IMR-90 (cell line): ENCODE data around the gene ALDOC. TPM values are rescaled to one million over a fixed set of nuclear protein-coding genes. Genes with fewer than 3 reads are reported as not detected.

Experiments
- ATAC-seq: fragments of 200-7000 bp; cut with Tn5 transposase; 2 replicates; pipeline ENCODE4 v1.9.1; 2020; ENCODE audit warnings: low read depth, mild to moderate bottlenecking, moderate library complexity
- BruUV-seq: library from RNA; stranded (reverse); fragments of 400-500 nt; replicated peaks from 2 replicates; lab custom pipeline; 2021; lab: Mats Ljungman, UMichigan
- CTCF ChIA-PET: fragments of 300-600 bp; formaldehyde crosslinking; extraction: SDS; loops from one replicate; lab custom pipeline; 2021; ENCODE audit warnings: antibody characterized with exemption; lab: Yijun Ruan, JAX
- POLR2A ChIA-PET: fragments of 300-600 bp; sonication (Branson Sonifier 250); formaldehyde crosslinking; loops from one replicate; lab custom pipeline; 2022; ENCODE audit warnings: antibody characterized with exemption; ENCODE audit not compliant: unreplicated experiment; lab: Charles Lee
- DNase-seq: peaks from one replicate; pipeline ENCODE4 v3.0.0; 2013
- H2AFZ ChIP-seq: replicated peaks from 2 replicates; pipeline ENCODE3; 2013; ENCODE audit warnings: low read length, mild to moderate bottlenecking; ENCODE audit not compliant: poor library complexity
- H2AK5ac ChIP-seq: 2 replicates; pipeline ENCODE4 v1.6.1; 2013; ENCODE audit warnings: low read depth, low read length, inconsistent platforms
- H2AK9ac ChIP-seq: replicated peaks from 2 replicates; pipeline ENCODE3; 2013; ENCODE audit warnings: mild to moderate bottlenecking, low read depth, low read length, moderate library complexity; ENCODE audit not compliant: poor library complexity
- H2BK120ac ChIP-seq: 2 replicates; pipeline ENCODE4 v1.6.1; 2013; ENCODE audit warnings: low read depth, low read length, inconsistent platforms
- H2BK15ac ChIP-seq: 3 replicates; pipeline ENCODE4 v1.6.1; 2013; ENCODE audit warnings: low read depth, low read length, inconsistent platforms
- H2BK20ac ChIP-seq: 2 replicates; pipeline ENCODE4 v1.6.1; 2013; ENCODE audit warnings: low read depth, mild to moderate bottlenecking, inconsistent platforms, low read length, moderate library complexity
- H2BK5ac ChIP-seq: 2 replicates; pipeline ENCODE4 v1.6.1; 2013; ENCODE audit warnings: mild to moderate bottlenecking, low read depth, low read length, inconsistent platforms; ENCODE audit not compliant: poor library complexity, severe bottlenecking
- H3K14ac ChIP-seq: replicated peaks from 2 replicates; pipeline ENCODE4 v1.6.1; 2013; ENCODE audit warnings: low read depth, low read length, inconsistent platforms
- H3K18ac ChIP-seq: 2 replicates; pipeline ENCODE4 v1.6.1; 2013; ENCODE audit warnings: low read depth, low read length, control low read depth
- H3K23ac ChIP-seq: 2 replicates; pipeline ENCODE4 v1.6.1; 2013; ENCODE audit warnings: low read depth, low read length, inconsistent platforms
- H3K27ac ChIP-seq: 2 replicates; pipeline ENCODE4 v1.5.1; 2013; ENCODE audit warnings: mild to moderate bottlenecking, control low read depth, low read length; ENCODE audit not compliant: insufficient read depth
- H3K27me3 ChIP-seq: 2 replicates; pipeline ENCODE4 v1.6.1; 2013; ENCODE audit warnings: low read length; ENCODE audit not compliant: control insufficient read depth, insufficient read depth
- H3K36me3 ChIP-seq: 2 replicates; pipeline ENCODE4 v1.6.1; 2013; ENCODE audit warnings: low read length, mixed read lengths; ENCODE audit not compliant: control insufficient read depth, insufficient read depth
- H3K4ac ChIP-seq: 2 replicates; pipeline ENCODE4 v1.6.1; 2013; ENCODE audit warnings: low read depth, low read length, inconsistent platforms
- H3K4me1 ChIP-seq: 2 replicates; pipeline ENCODE4 v1.6.1; 2013; ENCODE audit warnings: low read length, mixed read lengths; ENCODE audit not compliant: control insufficient read depth, insufficient read depth
- H3K4me2 ChIP-seq: 2 replicates; pipeline ENCODE4 v1.6.1; 2013; ENCODE audit warnings: low read depth, mild to moderate bottlenecking, control low read depth, low read length, moderate library complexity
- H3K4me3 ChIP-seq: 2 replicates; pipeline ENCODE4 v1.5.1; 2013; ENCODE audit warnings: low read depth, mild to moderate bottlenecking, control low read depth, low read length, moderate library complexity; ENCODE audit not compliant: insufficient read depth
- H3K56ac ChIP-seq: 2 replicates; pipeline ENCODE4 v1.6.1; 2013; ENCODE audit warnings: low read length, inconsistent platforms; ENCODE audit not compliant: insufficient read depth; ENCODE audit errors: extremely low read depth
- H3K79me1 ChIP-seq, 2 experiments: 2 replicates each; pipeline ENCODE4 v1.6.1; 2013; ENCODE audit warnings: low read length in 2 of 2, inconsistent platforms in 1 of 2, low read depth in 1 of 2
- H3K9ac ChIP-seq: 2 replicates; pipeline ENCODE4 v1.6.1; 2013; ENCODE audit warnings: low read depth, low read length, control low read depth
- H3K9me1 ChIP-seq: 2 replicates; pipeline ENCODE4 v1.6.1; 2013; ENCODE audit warnings: low read length, inconsistent platforms; ENCODE audit not compliant: insufficient read depth
- H3K9me3 ChIP-seq: 2 replicates; pipeline ENCODE4 v1.6.1; 2013; ENCODE audit warnings: low read length; ENCODE audit not compliant: control insufficient read depth, insufficient read depth
- H4K20me1 ChIP-seq: 2 replicates; pipeline ENCODE4 v1.6.1; 2013; ENCODE audit warnings: low read length, inconsistent platforms; ENCODE audit not compliant: insufficient read depth
- H4K5ac ChIP-seq: 2 replicates; pipeline ENCODE4 v1.6.1; 2013; ENCODE audit warnings: mild to moderate bottlenecking, low read depth, low read length, control low read depth
- H4K8ac ChIP-seq, 2 experiments: 2 replicates each; pipeline ENCODE4 v1.6.1; 2013; ENCODE audit warnings: low read depth in 2 of 2, low read length in 2 of 2, control low read depth in 1 of 2, inconsistent platforms in 1 of 2
- H4K91ac ChIP-seq: 2 replicates; pipeline ENCODE4 v1.6.1; 2013; ENCODE audit warnings: low read depth, low read length, inconsistent platforms; ENCODE audit not compliant: insufficient read depth
- BHLHE40 ChIP-seq: fragments of 150-350 bp; IDR thresholded peaks from 2 replicates; pipeline ENCODE4 v1.6.1; 2016; ENCODE audit warnings: mild to moderate bottlenecking, low read depth, low read length
- CEBPB ChIP-seq: IDR thresholded peaks from 2 replicates; pipeline ENCODE4 v1.6.1; 2012; ENCODE audit warnings: low read depth, low read length, improper control_type of control experiment
- CHD1 ChIP-seq: IDR thresholded peaks from 2 replicates; pipeline ENCODE4 v1.6.1; 2012; ENCODE audit warnings: low read depth, low read length, improper control_type of control experiment
- CTCF ChIP-seq: conservative IDR thresholded peaks from 2 replicates; pipeline ENCODE4 v1.5.1; 2012; ENCODE audit warnings: mild to moderate bottlenecking, low read depth, low read length, improper control_type of control experiment
- FOS ChIP-seq: fragments of 150-350 bp; IDR thresholded peaks from 2 replicates; pipeline ENCODE4 v1.6.1; 2016; ENCODE audit warnings: low read depth, low read length
- MAFK ChIP-seq: IDR thresholded peaks from 2 replicates; pipeline ENCODE4 v1.6.1; 2012; ENCODE audit warnings: low read depth, low read length, improper control_type of control experiment
- NFE2L2 ChIP-seq: fragments of 150-350 bp; IDR thresholded peaks from 2 replicates; pipeline ENCODE4 v1.6.1; 2016; ENCODE audit warnings: low read depth, mild to moderate bottlenecking, low read length
- POLR2A ChIP-seq: IDR thresholded peaks from 2 replicates; pipeline ENCODE4 v1.6.1; 2012; ENCODE audit warnings: mild to moderate bottlenecking, low read depth, low read length
- RAD21 ChIP-seq: IDR thresholded peaks from 2 replicates; pipeline ENCODE4 v1.6.1; 2012; ENCODE audit warnings: low read length, improper control_type of control experiment
- SMC3 ChIP-seq: fragments of 150-350 bp; IDR thresholded peaks from 2 replicates; pipeline ENCODE4 v1.6.1; 2016; ENCODE audit warnings: low read depth, mild to moderate bottlenecking, antibody characterized with exemption, low read length, moderate library complexity
- USF2 ChIP-seq: fragments of 150-350 bp; IDR thresholded peaks from 2 replicates; pipeline ENCODE4 v1.6.1; 2017; ENCODE audit warnings: mild to moderate bottlenecking, antibody characterized with exemption, low read length, low read depth
- WGBS, 2 experiments: methylation state at CpG; one replicate each; pipeline versions ENCODE4 v1.1.5 to v1.1.7; 2013; ENCODE audit warnings: missing lambda C conversion rate in 2 of 2; ENCODE audit not compliant: insufficient read length in 1 of 2; ENCODE audit errors: extremely low coverage in 2 of 2; 5-methylcytosine and 5-hydroxymethylcytosine counted together
- dilution Hi-C: fragments of 300-500 bp; cut with HindIII; formaldehyde crosslinking; loops from one replicate; pipeline ENCODE4 v1.14.3; 2018; ENCODE audit warnings: low sequenced_read_pairs; ENCODE audit not compliant: unreplicated experiment
- in situ Hi-C: fragments of 300-500 bp; cut with MboI; formaldehyde crosslinking; loops from 3 replicates; pipeline ENCODE4 v1.14.3; 2019; ENCODE audit warnings: low sequenced_read_pairs, inconsistent platforms, mixed read lengths
- intact Hi-C: fragments of 100-400 bp; cut with micrococcal nuclease; formaldehyde crosslinking; loops from 2 replicates; pipeline ENCODE4 v1.10.0; 2022
- polyA plus RNA-seq, 3 experiments: library from polyadenylated mRNA; depleted of rRNA; stranded (reverse); fragments of >200 nt; gene quantifications; 2 replicates each; pipeline ENCODE4 v1.2.3, GENCODE V29; 2012; ENCODE audit warnings: low replicate concordance in 1 of 3
- total RNA-seq: library from RNA; depleted of rRNA; stranded (reverse); fragments of >200 nt; gene quantifications from 2 replicates; pipeline ENCODE4 v1.2.3, GENCODE V29; 2012

ALDOC gene
- total and polyA plus RNA-seq, 2 of the 4 experiments (the other 2 are of a cell fraction), result 47.0 to 69.7 TPM

GRCh38 chr17:28624148-28624547 lies 47.5 kb upstream of the ALDOC start:
- no peak overlapping the region for H3K23ac ChIP-seq
- H4K8ac ChIP-seq, result no peak overlapping the region
- no peak overlapping the region for H3K9ac ChIP-seq
- no peak overlapping the region for H3K4ac ChIP-seq
- no peaks in the 10 kb centered on the region for H3K27me3 ChIP-seq
- in situ Hi-C loops (no loop called here), dilution Hi-C loops (no loop called here), intact Hi-C loops (no loop called here)
- no peak overlapping the region for H3K14ac ChIP-seq
- DNase-seq (no peak), ATAC-seq (no peak)
- no peaks in the 10 kb centered on the region for H3K4me1 ChIP-seq
- WGBS, 2 experiments, result 100% methylated on average over 2 of the region's 2 CpGs; no CpG with 5 or more reads in 1 of the 2 experiments
- no peak overlapping the region for H3K56ac ChIP-seq
- H2BK120ac ChIP-seq, result no peak overlapping the region
- no peaks in the 10 kb centered on the region for H3K9me1 ChIP-seq
- no peak overlapping the region for H3K4me2 ChIP-seq
- H4K5ac ChIP-seq, result no peak overlapping the region
- no peak overlapping the region for H3K4me3 ChIP-seq
- no peak overlapping the region for H2BK5ac ChIP-seq
- peaks cover 3 to 15% of the 10 kb centered on the region in 2 experiments; a peak in 3 of 4 replicates for H3K79me1 ChIP-seq
- H3K18ac ChIP-seq, result no peak overlapping the region
- H3K36me3 ChIP-seq, result peaks cover 48% of the 10 kb centered on the region
- no peak for TF ChIP-seq BHLHE40
- TF ChIP-seq NFE2L2, result no peak
- no peak for TF ChIP-seq CEBPB
- TF ChIP-seq CHD1, result no peak
- TF ChIP-seq MAFK, result no peak
- no peak for TF ChIP-seq RAD21
- no peak for TF ChIP-seq POLR2A
- no peak for TF ChIP-seq USF2
- no peak for TF ChIP-seq CTCF
- TF ChIP-seq FOS, result no peak
- TF ChIP-seq SMC3, result no peak
- H2AK9ac ChIP-seq, result no peak overlapping the region
- ChIA-PET POLR2A (interaction anchor here (0.5 kb wide), 1 partner anchor 23 kb away, joined by 3 read pairs; no protein-coding TSS in a partner anchor), CTCF (interaction anchor here (0.9 kb wide), 1 partner anchor 12 kb away, joined by 3 read pairs; no protein-coding TSS in a partner anchor)
- H4K20me1 ChIP-seq, result no peaks in the 10 kb centered on the region
- no peaks in the 10 kb centered on the region for H3K9me3 ChIP-seq
- no peak overlapping the region for H2BK15ac ChIP-seq
- no peak overlapping the region for H2AFZ ChIP-seq
- no peak overlapping the region for H2BK20ac ChIP-seq
- H2AK5ac ChIP-seq, result no peak overlapping the region
- H4K91ac ChIP-seq, result no peak overlapping the region
- no peak overlapping the region for H3K27ac ChIP-seq
- BruUV-seq, result no TSS peak
